NB4 (cell line): Measurements from ENCODE around the gene PKIG.

Experiments
- POLR2A ChIP-seq: IDR thresholded peaks from 2 replicates; pipeline ENCODE4 v1.6.1; 2011; ENCODE audit warnings: mild to moderate bottlenecking; ENCODE audit not compliant: insufficient read length; ENCODE audit errors: extremely low read depth
- TF ChIP-seq, protein P1 (sequence below): IDR thresholded peaks from one replicate; pipeline ENCODE4 v1.5.1; 2012; ENCODE audit warnings: low read depth, low read length

DNA sequence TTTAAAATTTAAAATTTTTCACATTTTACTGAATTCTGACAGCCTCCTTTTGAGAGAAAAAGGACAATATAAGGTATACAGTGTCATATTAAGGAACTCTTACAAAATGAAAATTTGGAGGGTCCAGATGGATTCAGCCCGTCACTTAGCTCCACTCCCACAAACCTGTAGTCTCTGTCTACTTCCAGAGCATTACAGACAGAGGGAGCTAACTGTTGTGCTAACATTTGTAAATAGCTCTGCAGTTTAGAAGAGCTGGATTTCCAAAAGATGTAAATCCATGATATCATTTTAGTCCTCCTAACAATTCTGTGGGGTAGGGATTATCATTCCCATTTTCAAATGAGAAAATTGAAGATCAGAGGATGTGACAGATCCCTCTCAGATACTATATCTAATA, 44.4 kb upstream of the PKIG start:
- TF ChIP-seq, protein P1, sequence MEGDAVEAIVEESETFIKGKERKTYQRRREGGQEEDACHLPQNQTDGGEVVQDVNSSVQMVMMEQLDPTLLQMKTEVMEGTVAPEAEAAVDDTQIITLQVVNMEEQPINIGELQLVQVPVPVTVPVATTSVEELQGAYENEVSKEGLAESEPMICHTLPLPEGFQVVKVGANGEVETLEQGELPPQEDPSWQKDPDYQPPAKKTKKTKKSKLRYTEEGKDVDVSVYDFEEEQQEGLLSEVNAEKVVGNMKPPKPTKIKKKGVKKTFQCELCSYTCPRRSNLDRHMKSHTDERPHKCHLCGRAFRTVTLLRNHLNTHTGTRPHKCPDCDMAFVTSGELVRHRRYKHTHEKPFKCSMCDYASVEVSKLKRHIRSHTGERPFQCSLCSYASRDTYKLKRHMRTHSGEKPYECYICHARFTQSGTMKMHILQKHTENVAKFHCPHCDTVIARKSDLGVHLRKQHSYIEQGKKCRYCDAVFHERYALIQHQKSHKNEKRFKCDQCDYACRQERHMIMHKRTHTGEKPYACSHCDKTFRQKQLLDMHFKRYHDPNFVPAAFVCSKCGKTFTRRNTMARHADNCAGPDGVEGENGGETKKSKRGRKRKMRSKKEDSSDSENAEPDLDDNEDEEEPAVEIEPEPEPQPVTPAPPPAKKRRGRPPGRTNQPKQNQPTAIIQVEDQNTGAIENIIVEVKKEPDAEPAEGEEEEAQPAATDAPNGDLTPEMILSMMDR, result no peak
- TF ChIP-seq POLR2A, result no peak
